Stimulated activated CD4-positive, alpha-beta T cell treated with anti-CD3 and anti-CD28 coated beads, Interleukin-12 subunit alpha, Interleukin-12 subunit beta, amount 100 ng/mL, for 24 hours (primary cell): ENCODE data around the gene FBXL16.

Experiments
- DNase-seq, 2 experiments: peaks; one replicate each; pipeline ENCODE4 v3.0.0-alpha.2; 2020; ENCODE audit warnings: low read depth in 2 of 2

FBXL16 gene

GRCh38 chr16:723695-724094 lies 18.1 kb upstream of the FBXL16 start:
- DNase-seq: no peak

- no peak for DNase-seq
These were observed 17.4 kb upstream of the FBXL16 start for GRCh38 chr16:722835-723633.

GRCh38 chr16:721765-722540 lies 16.4 kb upstream of the FBXL16 start:
- DNase-seq: no peak

DNA sequence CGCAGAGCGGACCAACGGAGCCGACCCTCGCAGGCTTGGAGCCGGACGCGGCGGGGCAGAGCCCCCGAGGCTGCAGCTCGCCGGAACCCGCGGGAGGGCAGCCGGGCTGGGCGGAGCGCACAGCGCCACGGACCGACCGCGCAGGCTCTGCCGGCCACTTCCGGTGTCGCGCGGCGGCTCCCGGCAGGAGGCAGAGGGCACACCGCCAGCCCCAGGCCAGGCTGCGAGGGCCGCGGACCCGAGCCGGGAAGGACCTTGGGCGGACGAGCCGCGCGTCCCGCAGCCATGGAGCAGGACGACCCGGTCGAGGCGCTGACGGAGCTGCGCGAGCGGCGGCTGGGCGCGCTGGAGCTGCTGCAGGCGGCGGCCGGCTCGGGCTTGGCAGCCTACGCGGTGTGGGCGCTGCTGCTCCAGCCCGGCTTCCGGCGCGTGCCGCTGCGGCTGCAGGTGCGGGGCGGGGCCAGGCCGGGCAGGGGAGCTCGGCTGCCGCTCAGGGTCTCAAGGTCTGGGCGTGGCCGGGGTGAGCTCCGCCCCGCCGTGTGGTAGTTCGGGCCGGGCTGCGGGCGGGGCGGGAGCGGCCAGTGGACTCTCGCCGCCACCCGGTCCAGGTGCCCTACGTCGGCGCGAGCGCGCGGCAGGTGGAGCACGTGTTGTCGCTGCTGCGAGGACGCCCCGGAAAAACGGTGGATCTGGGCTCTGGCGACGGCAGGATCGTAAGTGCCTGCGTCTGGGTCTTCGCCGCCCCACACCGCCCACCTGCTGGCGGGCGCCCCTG lies 15.6 kb upstream of the FBXL16 start, which contains the start of gene ANTKMT:
ANTKMT (plus strand) TSS at position 157 of the 775 bp plus-strand sequence; CDS start at position 286, 129 bp downstream.
- DNase-seq: peak; percentile 61 to 72

DNA sequence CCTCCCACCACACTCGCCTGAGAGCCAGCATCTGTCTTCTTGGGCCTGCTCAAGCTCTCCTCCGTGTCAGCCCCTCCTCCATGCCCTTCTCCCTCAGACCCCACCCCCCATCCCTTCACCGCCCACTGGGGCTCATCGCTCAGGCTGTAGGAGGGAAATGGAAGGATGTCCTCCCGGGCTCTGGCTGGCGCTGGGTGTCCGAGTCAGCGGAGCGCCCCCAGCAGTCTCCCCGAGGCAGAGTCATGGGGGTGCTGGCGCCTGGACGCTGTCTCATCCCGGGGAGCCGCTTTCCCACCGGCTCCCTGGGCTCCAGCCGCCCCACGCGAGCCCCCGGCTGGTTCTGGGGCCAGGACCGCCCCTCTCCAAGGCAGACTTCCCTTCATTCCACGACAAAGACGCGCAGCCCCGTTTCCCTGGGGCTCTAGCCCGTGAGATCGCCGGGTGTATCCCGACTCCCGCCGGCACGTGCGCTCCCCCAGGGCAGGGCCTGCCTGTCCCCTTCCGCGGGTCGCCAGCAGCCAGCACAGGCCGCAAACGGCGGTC lies 14.9 kb upstream of the FBXL16 start:
- DNase-seq: peak in 1 of 2 experiments; percentile 60

- no peak for DNase-seq
These were observed 14.3 kb upstream of the FBXL16 start for GRCh38 chr16:719815-720446.

DNA sequence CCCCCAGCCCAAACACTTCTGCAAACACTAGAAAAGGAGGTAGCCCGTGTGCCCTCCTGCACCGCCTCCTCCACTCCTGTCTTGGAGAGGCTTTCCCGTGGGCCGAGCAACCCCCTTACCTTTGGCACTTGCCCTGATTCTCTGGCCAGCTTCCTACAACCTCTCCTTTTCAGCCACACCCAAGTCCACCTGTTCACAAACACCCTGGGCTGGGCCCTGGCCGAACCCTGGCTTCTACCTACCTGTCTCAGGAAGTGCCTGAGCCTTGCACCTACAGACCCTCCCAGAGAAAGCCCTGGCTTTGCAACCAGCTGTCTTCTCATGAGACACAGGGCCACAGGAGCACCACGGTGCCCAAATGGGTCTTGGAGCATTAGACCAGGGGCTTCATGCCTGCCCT lies 13.3 kb upstream of the FBXL16 start:
- no peak for DNase-seq

DNA sequence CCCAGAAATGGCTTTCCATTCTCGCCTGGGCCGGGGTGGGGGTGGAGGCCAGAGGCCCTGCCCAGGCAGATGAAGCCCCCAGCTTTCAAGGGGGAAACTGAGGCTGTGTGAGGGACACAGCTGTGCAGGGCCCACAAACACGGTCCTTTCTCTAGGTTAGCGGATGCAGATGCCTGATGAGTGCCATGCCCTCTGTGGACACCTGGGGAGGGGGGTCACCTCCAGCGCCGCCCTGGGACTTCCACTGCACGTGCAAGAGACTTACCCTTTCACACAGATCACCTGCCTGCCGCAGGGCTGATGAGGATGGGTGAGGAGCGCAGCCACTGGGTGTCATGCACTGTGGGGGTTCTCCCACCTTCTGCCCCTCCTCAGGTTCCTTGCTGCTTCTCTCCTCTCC lies 12.8 kb upstream of the FBXL16 start:
- no peak for DNase-seq

GRCh38 chr16:717450-718245 lies 12.0 kb upstream of the FBXL16 start:
- DNase-seq: no peak

GRCh38 chr16:716768-717325 lies 11.2 kb upstream of the FBXL16 start:
- DNase-seq: no peak

DNA sequence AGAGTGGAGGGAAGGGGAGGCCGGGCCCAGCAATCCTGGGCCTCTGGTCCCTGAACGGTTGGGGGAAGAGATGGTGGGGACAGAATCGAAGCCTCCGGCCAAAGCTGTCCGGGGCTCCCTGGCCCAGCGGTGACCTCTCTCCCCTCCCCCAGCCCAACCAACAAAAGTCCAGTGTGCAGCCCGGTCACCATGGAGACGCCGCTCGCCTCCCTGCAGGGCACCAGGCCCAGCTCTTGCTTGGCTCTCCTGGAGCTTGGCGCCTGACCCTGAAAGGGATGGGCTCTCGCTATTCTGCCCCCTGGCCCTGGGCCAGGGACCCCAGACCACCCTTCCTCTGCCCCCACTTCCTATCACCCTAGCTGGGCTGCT lies 10.6 kb upstream of the FBXL16 start:
- DNase-seq: no peak

DNA sequence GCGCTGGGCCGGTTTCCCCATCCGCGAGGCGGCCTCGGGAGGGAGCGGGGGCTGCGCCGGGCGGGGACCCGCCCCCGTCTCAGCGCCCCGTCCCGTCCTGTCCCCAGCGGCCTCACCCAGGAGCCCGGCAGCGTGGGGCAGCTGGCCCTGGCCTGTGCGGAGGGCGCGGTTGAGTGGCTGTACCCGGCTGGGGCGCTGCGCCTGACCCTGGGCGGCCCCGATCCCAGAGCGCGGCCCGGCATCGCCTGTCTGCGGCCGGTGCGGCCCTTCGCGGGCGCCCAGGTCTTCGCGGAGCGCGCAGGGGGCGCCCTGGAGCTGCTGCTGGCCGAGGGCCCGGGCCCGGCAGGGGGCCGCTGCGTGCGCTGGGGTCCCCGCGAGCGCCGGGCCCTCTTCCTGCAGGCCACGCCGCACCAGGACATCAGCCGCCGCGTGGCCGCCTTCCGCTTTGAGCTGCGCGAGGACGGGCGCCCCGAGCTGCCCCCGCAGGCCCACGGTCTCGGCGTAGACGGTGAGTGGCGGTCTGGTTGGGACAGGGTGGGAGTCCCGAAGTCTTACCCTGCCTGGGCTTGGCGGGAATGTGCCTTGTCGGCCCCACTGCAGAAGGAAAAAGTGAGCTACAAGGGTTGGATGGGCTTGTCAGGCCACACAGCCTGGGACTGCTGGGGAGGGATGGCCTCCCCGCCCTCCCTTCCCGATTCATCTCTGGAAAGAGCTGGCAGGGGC lies 10.0 kb upstream of the FBXL16 start:
- no peak for DNase-seq

DNA sequence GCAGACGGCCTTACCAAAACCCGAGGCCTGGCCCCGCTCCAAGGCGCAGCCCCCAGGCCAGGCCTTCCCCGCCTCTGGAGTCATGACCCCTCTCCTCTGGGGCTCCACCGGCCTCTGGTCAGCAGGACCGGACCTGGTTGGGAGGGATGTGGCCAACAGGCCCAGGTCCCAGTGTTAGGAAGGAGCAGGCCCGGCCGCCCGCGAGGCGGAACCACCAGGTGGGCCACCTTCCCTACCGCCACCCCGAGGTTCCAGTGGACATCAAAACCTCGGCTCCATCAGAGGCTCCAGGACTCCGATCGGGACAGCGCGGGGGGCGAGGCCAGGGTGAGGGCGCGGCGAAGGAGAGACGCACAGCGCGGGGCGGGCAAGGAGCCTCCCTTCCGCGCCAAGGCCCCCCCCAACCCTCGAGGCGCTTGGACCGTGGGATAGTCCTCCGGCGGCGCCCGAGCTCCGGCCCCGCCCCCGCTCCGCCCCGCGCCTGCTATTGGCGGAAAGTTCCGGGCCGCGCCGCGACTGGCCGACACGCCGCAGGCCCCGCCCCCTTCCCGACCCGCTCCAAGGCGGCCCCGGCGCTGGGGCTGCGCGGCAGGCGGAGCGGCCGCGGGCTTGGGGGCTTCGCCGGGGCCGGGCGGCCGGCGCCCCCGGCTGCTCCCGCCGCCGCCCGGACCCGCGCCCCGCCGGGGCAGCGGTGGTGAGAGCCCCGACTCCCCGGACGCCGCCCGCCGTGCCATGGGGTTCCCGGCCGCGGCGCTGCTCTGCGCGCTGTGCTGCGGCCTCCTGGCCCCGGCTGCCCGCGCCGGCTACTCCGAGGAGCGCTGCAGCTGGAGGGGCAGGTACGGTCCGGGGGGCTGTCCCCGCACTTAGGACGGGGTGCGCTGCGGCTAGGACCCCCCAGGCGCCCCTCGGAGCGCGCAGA lies 9.2 kb upstream of the FBXL16 start, which contains the start of gene METRN:
METRN (plus strand) TSS at position 561 of the 919 bp plus-strand sequence; CDS start at position 733, 172 bp downstream.
- peak; percentile 76 to 92 for DNase-seq

DNA sequence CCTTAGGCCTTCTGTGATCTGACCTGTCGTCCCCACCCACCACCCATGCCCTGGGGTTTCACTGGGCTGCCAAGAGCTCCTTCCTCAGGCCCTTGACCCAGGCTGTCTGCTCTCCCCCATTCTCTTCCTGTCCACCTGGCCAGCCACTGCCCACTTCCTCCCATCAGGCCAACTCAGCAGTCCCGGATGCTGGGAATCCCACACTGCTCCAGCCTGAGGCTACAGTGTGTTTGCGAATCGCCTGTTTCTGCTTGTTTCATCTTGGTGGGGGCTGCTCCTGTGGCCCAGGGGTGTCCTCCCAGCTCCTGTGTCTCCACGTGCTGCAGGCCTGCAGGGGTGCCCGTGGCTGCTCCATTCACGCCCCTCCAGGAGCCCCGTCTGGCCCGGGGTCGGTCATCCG lies 8.5 kb upstream of the FBXL16 start:
- DNase-seq: no peak

GRCh38 chr16:712740-713250 lies 7.2 kb upstream of the FBXL16 start:
- peak in 1 of 2 experiments; percentile 62 for DNase-seq

DNA sequence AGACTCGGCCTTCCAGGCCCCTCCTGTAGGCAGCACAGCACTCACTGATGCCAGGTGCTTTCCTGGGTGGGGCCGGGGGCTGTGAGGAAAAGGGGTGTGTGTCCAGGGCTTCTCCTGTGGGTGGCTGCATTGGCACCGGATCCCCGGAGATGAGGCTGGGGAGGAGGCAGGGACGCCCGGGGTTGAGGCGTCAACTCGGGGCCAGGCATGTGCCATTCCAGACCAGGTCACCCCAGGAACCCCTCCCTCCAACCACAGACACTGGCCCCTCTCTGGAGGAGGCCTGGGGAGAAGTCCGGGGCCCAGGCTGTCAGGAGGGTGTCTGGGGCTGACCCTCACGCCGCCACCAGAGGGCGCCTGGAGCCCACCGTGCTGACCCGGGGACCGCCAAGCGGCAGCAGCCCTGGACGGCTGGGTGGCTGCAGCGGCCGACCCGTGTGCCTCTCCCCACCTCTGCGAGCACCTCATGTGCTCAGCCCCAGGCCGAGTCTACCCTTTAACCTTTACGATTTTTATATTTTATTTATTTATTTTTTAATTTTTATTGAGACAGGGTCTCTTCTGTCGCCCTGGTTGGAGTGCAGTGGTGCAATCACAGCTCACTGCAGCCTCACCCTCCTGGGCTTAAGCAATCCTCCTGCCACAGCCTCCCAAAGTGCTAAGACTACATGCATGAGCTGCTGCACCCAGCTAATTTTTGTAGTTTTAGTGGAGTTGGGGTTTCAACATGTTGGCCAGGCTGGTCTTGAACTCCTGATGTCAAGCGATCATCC lies 6.1 kb upstream of the FBXL16 start:
- DNase-seq: peak; percentile 49 to 72

DNA sequence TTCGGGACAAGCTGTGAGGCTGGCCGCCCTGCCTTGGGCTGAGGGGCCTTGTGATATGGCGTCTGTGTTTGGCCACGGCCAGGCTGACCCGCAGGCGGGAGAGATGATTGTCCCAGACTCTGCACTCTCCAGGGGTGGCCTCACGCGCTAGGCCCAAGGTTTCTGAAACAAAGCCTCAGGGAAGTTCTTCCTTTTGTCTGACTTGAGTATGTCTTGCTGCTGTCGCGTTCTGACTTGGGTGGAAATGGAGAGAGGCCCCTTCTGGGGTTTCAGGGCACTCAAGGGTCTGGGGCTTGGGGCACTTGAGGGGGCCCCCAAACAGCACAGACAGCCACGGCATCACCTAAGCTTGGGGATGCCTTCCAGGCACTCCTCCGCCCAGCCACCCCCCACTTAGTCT lies 5.5 kb upstream of the FBXL16 start:
- no peak for DNase-seq
